ENCODE measurements around the gene PCDHGA4. TPM values are rescaled to one million over a fixed set of nuclear protein-coding genes. Genes with fewer than 3 reads are reported as not detected.

PCDHGA4 gene
- total RNA-seq, 1 experiment from 2014 or later = 0.14 TPM

GRCh38 chr5:141397756-141398551, 43.1 kb downstream of the PCDHGA4 start, which contains the start of gene PCDHGB5:
Gene PCDHGB5 (plus strand): TSS chr5:141397947. CDS start chr5:141398128, 181 bp downstream.

GRCh38 chr5:141402553-141403243, 47.9 kb downstream of the PCDHGA4 start, which contains the start of gene PCDHGA9:
Gene PCDHGA9 (plus strand): TSS chr5:141402778. CDS start chr5:141402953, 175 bp downstream.

Other genes with a start within 250 kb of the PCDHGA4 start
- 0.03 to 0.11 TPM (median 0.08 TPM) in 3 of 5 replicates, not detected in the others for gene PCDHB4, start 233.2 kb upstream of the PCDHGA4 start, total RNA-seq (2022; extraction: Qiagen RNA extraction; ENCODE audit: low read depth)
- gene PCDHB5, start 219.8 kb upstream of the PCDHGA4 start, total RNA-seq (2022; extraction: Qiagen RNA extraction; ENCODE audit: low read depth) = 0.94 to 1.8 TPM (median 1.5 TPM) in 5 replicates
- 0.81 to 1.2 TPM (median 0.89 TPM) in 5 replicates for gene PCDHB6, start 205.0 kb upstream of the PCDHGA4 start, total RNA-seq (2022; extraction: Qiagen RNA extraction; ENCODE audit: low read depth)
- not detected in 5 replicates for gene PCDHB7, start 182.4 kb upstream of the PCDHGA4 start, total RNA-seq (2022; extraction: Qiagen RNA extraction; ENCODE audit: low read depth)
- 0.24 to 0.39 TPM (median 0.32 TPM) in 5 replicates for gene PCDHB8, start 177.2 kb upstream of the PCDHGA4 start, total RNA-seq (2022; extraction: Qiagen RNA extraction; ENCODE audit: low read depth)
- gene PCDHB16, start 172.6 kb upstream of the PCDHGA4 start, total RNA-seq (2022; extraction: Qiagen RNA extraction; ENCODE audit: low read depth) = 0.05 to 0.15 TPM (median 0.06 TPM) in 4 of 5 replicates, not detected in the other
- gene PCDHB9, start 167.9 kb upstream of the PCDHGA4 start, total RNA-seq (2022; extraction: Qiagen RNA extraction; ENCODE audit: low read depth) = 0.05 TPM in 1 of 5 replicates, not detected in the others
- gene PCDHB10, start 162.7 kb upstream of the PCDHGA4 start, total RNA-seq (2022; extraction: Qiagen RNA extraction; ENCODE audit: low read depth) = 0.05 TPM in 2 of 5 replicates, not detected in the others
- gene PCDHB11, start 155.4 kb upstream of the PCDHGA4 start, total RNA-seq (2022; extraction: Qiagen RNA extraction; ENCODE audit: low read depth) = 0.08 to 0.12 TPM (median 0.10 TPM) in 4 of 5 replicates, not detected in the other
- gene PCDHB12, start 146.3 kb upstream of the PCDHGA4 start, total RNA-seq (2022; extraction: Qiagen RNA extraction; ENCODE audit: low read depth) = not detected in 5 replicates
- 0.03 to 0.07 TPM (median 0.07 TPM) in 4 of 5 replicates, not detected in the other for gene PCDHB13, start 141.1 kb upstream of the PCDHGA4 start, total RNA-seq (2022; extraction: Qiagen RNA extraction; ENCODE audit: low read depth)
- 0.02 to 0.13 TPM (median 0.07 TPM) in 5 replicates for gene PCDHB14, start 131.7 kb upstream of the PCDHGA4 start, total RNA-seq (2022; extraction: Qiagen RNA extraction; ENCODE audit: low read depth)
- gene PCDHB15, start 109.6 kb upstream of the PCDHGA4 start, total RNA-seq (2022; extraction: Qiagen RNA extraction; ENCODE audit: low read depth) = 0.05 to 0.16 TPM (median 0.09 TPM) in 3 of 5 replicates, not detected in the others
- not detected in 5 replicates for gene SLC25A2, start 51.0 kb upstream of the PCDHGA4 start, total RNA-seq (2022; extraction: Qiagen RNA extraction; ENCODE audit: low read depth)
- gene TAF7, start 34.2 kb upstream of the PCDHGA4 start, total RNA-seq (2022; extraction: Qiagen RNA extraction; ENCODE audit: low read depth) = 63.2 to 78.4 TPM (median 73.8 TPM) in 5 replicates
- gene PCDHGA1, start 24.5 kb upstream of the PCDHGA4 start, total RNA-seq (2022; extraction: Qiagen RNA extraction; ENCODE audit: low read depth) = 0.29 to 0.38 TPM (median 0.32 TPM) in 5 replicates
- gene PCDHGA2, start 16.3 kb upstream of the PCDHGA4 start, total RNA-seq (2022; extraction: Qiagen RNA extraction; ENCODE audit: low read depth) = 0.45 to 0.72 TPM (median 0.70 TPM) in 5 replicates
- not detected in 5 replicates for gene PCDHGA3, start 11.2 kb upstream of the PCDHGA4 start, total RNA-seq (2022; extraction: Qiagen RNA extraction; ENCODE audit: low read depth)
- 1.6 to 2.1 TPM (median 1.9 TPM) in 5 replicates for gene PCDHGB1, start 4.9 kb upstream of the PCDHGA4 start, total RNA-seq (2022; extraction: Qiagen RNA extraction; ENCODE audit: low read depth)
- gene PCDHGB2, start 5.0 kb downstream of the PCDHGA4 start, total RNA-seq (2022; extraction: Qiagen RNA extraction; ENCODE audit: low read depth) = 0.05 to 0.19 TPM (median 0.10 TPM) in 5 replicates
- gene PCDHGA5, start 9.1 kb downstream of the PCDHGA4 start, total RNA-seq (2022; extraction: Qiagen RNA extraction; ENCODE audit: low read depth) = 0.08 to 0.22 TPM (median 0.12 TPM) in 5 replicates
- gene PCDHGB3, start 15.2 kb downstream of the PCDHGA4 start, total RNA-seq (2022; extraction: Qiagen RNA extraction; ENCODE audit: low read depth) = 0.16 to 0.31 TPM (median 0.22 TPM) in 5 replicates
- gene PCDHGA6, start 18.9 kb downstream of the PCDHGA4 start, total RNA-seq (2022; extraction: Qiagen RNA extraction; ENCODE audit: low read depth) = 0.13 to 0.26 TPM (median 0.14 TPM) in 5 replicates
- 0.59 to 1.1 TPM (median 0.95 TPM) in 5 replicates for gene PCDHGA7, start 27.7 kb downstream of the PCDHGA4 start, total RNA-seq (2022; extraction: Qiagen RNA extraction; ENCODE audit: low read depth)
- 0.74 to 1.00 TPM (median 0.79 TPM) in 5 replicates for gene PCDHGB4, start 32.7 kb downstream of the PCDHGA4 start, total RNA-seq (2022; extraction: Qiagen RNA extraction; ENCODE audit: low read depth)
- 0.02 to 0.13 TPM (median 0.07 TPM) in 3 of 5 replicates, not detected in the others for gene PCDHGA8, start 37.6 kb downstream of the PCDHGA4 start, total RNA-seq (2022; extraction: Qiagen RNA extraction; ENCODE audit: low read depth)
- gene PCDHGB5, start 42.9 kb downstream of the PCDHGA4 start, total RNA-seq (2022; extraction: Qiagen RNA extraction; ENCODE audit: low read depth) = 1.9 to 2.7 TPM (median 2.3 TPM) in 5 replicates
- 0.05 to 0.10 TPM (median 0.07 TPM) in 4 of 5 replicates, not detected in the other for gene PCDHGA9, start 47.8 kb downstream of the PCDHGA4 start, total RNA-seq (2022; extraction: Qiagen RNA extraction; ENCODE audit: low read depth)
- gene PCDHGB6, start 53.0 kb downstream of the PCDHGA4 start, total RNA-seq (2022; extraction: Qiagen RNA extraction; ENCODE audit: low read depth) = 0.07 to 0.16 TPM (median 0.12 TPM) in 5 replicates
- gene PCDHGA10, start 58.0 kb downstream of the PCDHGA4 start, total RNA-seq (2022; extraction: Qiagen RNA extraction; ENCODE audit: low read depth) = 0.02 TPM in 1 of 5 replicates, not detected in the others
- gene PCDHGB7, start 62.7 kb downstream of the PCDHGA4 start, total RNA-seq (2022; extraction: Qiagen RNA extraction; ENCODE audit: low read depth) = 0.03 to 0.06 TPM in 2 of 5 replicates, not detected in the others
- gene PCDHGA11, start 66.0 kb downstream of the PCDHGA4 start, total RNA-seq (2022; extraction: Qiagen RNA extraction; ENCODE audit: low read depth) = 0.03 to 0.07 TPM in 2 of 5 replicates, not detected in the others
- gene PCDHGA12, start 75.5 kb downstream of the PCDHGA4 start, total RNA-seq (2022; extraction: Qiagen RNA extraction; ENCODE audit: low read depth) = not detected in 5 replicates
- 5.4 to 6.5 TPM (median 5.8 TPM) in 5 replicates for gene PCDHGC3, start 120.9 kb downstream of the PCDHGA4 start, total RNA-seq (2022; extraction: Qiagen RNA extraction; ENCODE audit: low read depth)
- gene PCDHGC4, start 130.0 kb downstream of the PCDHGA4 start, total RNA-seq (2022; extraction: Qiagen RNA extraction; ENCODE audit: low read depth) = not detected in 5 replicates
- gene PCDHGC5, start 134.1 kb downstream of the PCDHGA4 start, total RNA-seq (2022; extraction: Qiagen RNA extraction; ENCODE audit: low read depth) = 0.05 to 0.06 TPM in 2 of 5 replicates, not detected in the others